Neural progenitor cell (in vitro differentiated cells): Measurements from ENCODE around the gene PKP2. TPM values are rescaled to one million over a fixed set of nuclear protein-coding genes. Genes with fewer than 3 reads are reported as not detected.

ENCODE experiments used
- DNase-seq: peaks from one replicate; pipeline ENCODE4 v3.0.0-alpha.2; 2016; ENCODE audit warnings: low spot score
- H2AFZ ChIP-seq: fragments of 200-600 bp; sonication (generic); replicated peaks from 2 replicates; pipeline ENCODE4 v1.6.1; 2016; ENCODE audit warnings: antibody characterized with exemption
- H3F3A ChIP-seq: fragments of 200-600 bp; sonication (generic); 2 replicates; pipeline ENCODE4 v1.6.1; 2016; ENCODE audit warnings: antibody characterized with exemption, low read depth
- H3K27ac ChIP-seq: fragments of 200-600 bp; sonication (generic); 2 replicates; pipeline ENCODE4 v1.5.1; 2016; ENCODE audit warnings: mild to moderate bottlenecking
- H3K27me3 ChIP-seq: fragments of 200-600 bp; sonication (generic); 2 replicates; pipeline ENCODE4 v1.6.1; 2016; ENCODE audit warnings: mild to moderate bottlenecking, moderate library complexity
- H3K36me3 ChIP-seq: fragments of 200-600 bp; sonication (generic); 2 replicates; pipeline ENCODE4 v1.5.1; 2016
- H3K4me1 ChIP-seq: fragments of 200-600 bp; sonication (generic); 2 replicates; pipeline ENCODE4 v1.6.1; 2016; ENCODE audit warnings: mixed run types
- H3K4me2 ChIP-seq: fragments of 200-600 bp; sonication (generic); 2 replicates; pipeline ENCODE4 v1.6.1; 2016
- H3K4me3 ChIP-seq: fragments of 200-600 bp; sonication (generic); 2 replicates; pipeline ENCODE4 v1.5.1; 2016
- H3K79me2 ChIP-seq: fragments of 200-600 bp; sonication (generic); 2 replicates; pipeline ENCODE4 v1.6.1; 2016; ENCODE audit warnings: low read depth
- H3K9ac ChIP-seq: fragments of 200-600 bp; sonication (generic); 2 replicates; pipeline ENCODE4 v1.6.1; 2016
- H3K9me3 ChIP-seq: fragments of 200-600 bp; sonication (generic); 2 replicates; pipeline ENCODE4 v1.5.1; 2016; ENCODE audit warnings: low read depth
- H4K20me1 ChIP-seq: fragments of 200-600 bp; sonication (generic); 2 replicates; pipeline ENCODE4 v1.6.1; 2016; ENCODE audit warnings: low read depth
- H3K27ac Mint-ChIP-seq: 3 replicates; pipeline ENCODE4 v1.8.0; 2021; ENCODE audit warnings: mixed read lengths
- H3K27me3 Mint-ChIP-seq: 2 replicates; pipeline ENCODE4 v1.8.0; 2022; ENCODE audit warnings: low read depth, mild to moderate bottlenecking, inconsistent platforms, moderate library complexity, mixed read lengths; ENCODE audit not compliant: insufficient read depth
- H3K36me3 Mint-ChIP-seq: 3 replicates; pipeline ENCODE4 v1.8.0; 2021; ENCODE audit warnings: mixed read lengths
- H3K4me1 Mint-ChIP-seq: 3 replicates; pipeline ENCODE4 v1.8.0; 2021; ENCODE audit warnings: mixed read lengths
- H3K4me3 Mint-ChIP-seq: 3 replicates; pipeline ENCODE4 v1.8.0; 2021; ENCODE audit warnings: mild to moderate bottlenecking, moderate library complexity, mixed read lengths
- H3K9me3 Mint-ChIP-seq: 3 replicates; pipeline ENCODE4 v1.8.0; 2020; ENCODE audit warnings: mixed read lengths
- EZH2 ChIP-seq: fragments of 200-600 bp; sonication (generic); IDR thresholded peaks from 2 replicates; pipeline ENCODE4 v1.6.1; 2017; ENCODE audit warnings: antibody characterized with exemption, mild to moderate bottlenecking, moderate library complexity
- EZH2phosphoT487 ChIP-seq: fragments of 200-600 bp; sonication (generic); IDR thresholded peaks from 2 replicates; pipeline ENCODE4 v1.6.1; 2017; ENCODE audit warnings: antibody characterized with exemption
- total RNA-seq: library from RNA; depleted of rRNA; stranded (reverse); fragments of >200 nt; gene quantifications from 2 replicates; pipeline ENCODE4 v1.2.3, GENCODE V29; 2015; ENCODE audit warnings: low replicate concordance
- TF ChIP-seq, protein P1 (sequence below): fragments of 200-600 bp; sonication (generic); IDR thresholded peaks from 2 replicates; pipeline ENCODE4 v1.5.1; 2017; ENCODE audit warnings: antibody characterized with exemption, mild to moderate bottlenecking

Gene PKP2
- total RNA-seq, 1 donor from 2014 or later: 10.6 TPM

DNA sequence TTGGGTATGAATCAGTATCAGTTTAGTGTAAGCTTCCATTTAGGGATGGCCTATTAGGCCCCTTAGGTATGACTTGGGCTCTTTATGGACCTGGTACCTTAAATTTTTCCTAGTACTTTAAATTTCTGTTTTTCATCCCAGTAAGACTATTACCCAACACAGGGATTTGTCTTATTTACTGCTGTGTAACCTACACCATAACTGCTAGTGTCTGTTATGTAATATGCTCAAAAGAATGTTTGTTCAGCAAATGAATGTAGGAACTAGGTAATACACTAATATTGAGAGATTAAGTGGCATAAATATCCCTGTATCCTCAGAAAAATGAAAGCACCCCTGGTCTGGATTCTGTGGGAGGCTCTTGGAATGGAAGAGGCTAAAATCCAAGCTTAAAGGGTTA lies 77.2 kb downstream of the PKP2 start:
- Histone ChIP-seq H3K36me3 (no peaks in the 10 kb centered on the region), H3K27me3 (no peaks in the 10 kb centered on the region), H3K9ac (no peak overlapping the region), H3F3A (no peaks in the 10 kb centered on the region), H3K4me2 (no peak overlapping the region), H4K20me1 (no peaks in the 10 kb centered on the region), H3K4me3 (no peak overlapping the region), H2AFZ (no peak overlapping the region), H3K79me2 (no peaks in the 10 kb centered on the region), H3K9me3 (no peaks in the 10 kb centered on the region), H3K4me1 (no peaks in the 10 kb centered on the region), H3K27ac (no peak overlapping the region)
- H3K4me1 Mint-ChIP-seq: no peaks in the 10 kb centered on the region
- H3K36me3 Mint-ChIP-seq: peaks cover 2% of the 10 kb centered on the region
- no peak overlapping the region for H3K4me3 Mint-ChIP-seq
- H3K27me3 Mint-ChIP-seq: peaks cover 2% of the 10 kb centered on the region
- DNase-seq: no peak
- H3K27ac Mint-ChIP-seq: no peak overlapping the region
- H3K9me3 Mint-ChIP-seq: no peaks in the 10 kb centered on the region
- TF ChIP-seq EZH2phosphoT487 (no peak), EZH2 (no peak)
- TF ChIP-seq, protein P1, sequence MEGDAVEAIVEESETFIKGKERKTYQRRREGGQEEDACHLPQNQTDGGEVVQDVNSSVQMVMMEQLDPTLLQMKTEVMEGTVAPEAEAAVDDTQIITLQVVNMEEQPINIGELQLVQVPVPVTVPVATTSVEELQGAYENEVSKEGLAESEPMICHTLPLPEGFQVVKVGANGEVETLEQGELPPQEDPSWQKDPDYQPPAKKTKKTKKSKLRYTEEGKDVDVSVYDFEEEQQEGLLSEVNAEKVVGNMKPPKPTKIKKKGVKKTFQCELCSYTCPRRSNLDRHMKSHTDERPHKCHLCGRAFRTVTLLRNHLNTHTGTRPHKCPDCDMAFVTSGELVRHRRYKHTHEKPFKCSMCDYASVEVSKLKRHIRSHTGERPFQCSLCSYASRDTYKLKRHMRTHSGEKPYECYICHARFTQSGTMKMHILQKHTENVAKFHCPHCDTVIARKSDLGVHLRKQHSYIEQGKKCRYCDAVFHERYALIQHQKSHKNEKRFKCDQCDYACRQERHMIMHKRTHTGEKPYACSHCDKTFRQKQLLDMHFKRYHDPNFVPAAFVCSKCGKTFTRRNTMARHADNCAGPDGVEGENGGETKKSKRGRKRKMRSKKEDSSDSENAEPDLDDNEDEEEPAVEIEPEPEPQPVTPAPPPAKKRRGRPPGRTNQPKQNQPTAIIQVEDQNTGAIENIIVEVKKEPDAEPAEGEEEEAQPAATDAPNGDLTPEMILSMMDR: no peak

DNA sequence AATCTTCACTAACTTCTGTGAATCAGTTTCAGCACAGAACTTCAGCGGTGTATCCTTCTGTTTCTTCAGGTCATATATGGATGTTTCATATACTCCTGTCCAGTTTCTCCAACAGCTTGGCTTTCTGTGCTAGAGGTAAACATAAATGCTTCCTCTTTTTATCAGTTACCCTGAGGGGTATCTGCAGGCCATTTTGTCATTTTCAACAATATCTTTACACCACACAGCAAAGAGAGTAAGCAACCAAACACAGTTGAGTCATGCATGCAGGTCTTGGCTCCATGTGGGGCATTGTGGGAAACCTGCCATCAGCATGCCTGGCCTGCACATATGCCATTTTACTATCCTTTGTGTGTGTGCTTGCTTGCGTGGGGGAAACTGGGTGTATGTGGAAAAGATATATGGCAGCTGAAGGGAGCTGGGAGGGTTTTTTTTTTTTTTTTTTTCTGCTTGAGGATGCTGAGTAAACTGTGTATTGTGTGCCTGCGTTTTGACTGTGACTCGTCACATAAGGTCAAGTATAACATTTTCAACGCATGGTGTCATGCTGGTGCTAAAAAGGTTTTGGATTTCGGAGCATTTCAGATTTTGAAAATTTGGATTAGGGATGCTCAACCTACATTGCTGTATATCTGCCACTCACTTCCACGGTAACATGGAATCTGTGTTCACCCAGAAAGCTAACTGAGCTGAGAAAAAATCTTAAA lies 84.7 kb downstream of the PKP2 start:
- Histone ChIP-seq H3K4me2 (no peak overlapping the region), H3K4me3 (no peak overlapping the region), H3K4me1 (no peaks in the 10 kb centered on the region), H3K27ac (no peak overlapping the region), H3K36me3 (no peaks in the 10 kb centered on the region), H2AFZ (no peak overlapping the region), H3K9ac (no peak overlapping the region), H4K20me1 (no peaks in the 10 kb centered on the region), H3K27me3 (no peaks in the 10 kb centered on the region), H3K79me2 (no peaks in the 10 kb centered on the region), H3K9me3 (no peaks in the 10 kb centered on the region), H3F3A (no peaks in the 10 kb centered on the region)
- H3K27me3 Mint-ChIP-seq: no peaks in the 10 kb centered on the region
- no peak overlapping the region for H3K27ac Mint-ChIP-seq
- TF ChIP-seq EZH2phosphoT487 (no peak), EZH2 (no peak)
- TF ChIP-seq, protein P1: no peak
- peaks cover 1% of the 10 kb centered on the region for H3K9me3 Mint-ChIP-seq
- H3K4me3 Mint-ChIP-seq: no peak overlapping the region
- no peaks in the 10 kb centered on the region for H3K4me1 Mint-ChIP-seq
- peaks cover 2% of the 10 kb centered on the region for H3K36me3 Mint-ChIP-seq
- DNase-seq: no peak

DNA sequence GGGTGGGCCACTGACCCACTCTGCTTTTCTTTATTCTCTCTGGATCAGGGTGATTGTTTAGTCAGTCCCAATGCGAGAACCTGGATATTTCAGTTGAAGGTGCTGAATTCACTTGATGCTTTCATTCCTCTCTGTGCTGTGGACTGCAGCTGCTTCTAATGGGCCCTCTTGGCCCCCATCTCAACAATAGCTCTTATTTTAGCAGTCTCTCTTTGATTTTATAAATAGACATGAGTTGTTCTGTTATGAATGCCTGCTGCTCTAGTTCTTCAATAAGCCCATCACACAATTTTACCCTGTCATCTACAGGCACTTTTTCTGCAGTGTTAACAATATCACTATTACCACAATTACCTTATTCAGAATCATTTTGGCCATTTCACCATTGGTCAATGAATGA lies 86.7 kb downstream of the PKP2 start:
- no peak overlapping the region for H3K9ac ChIP-seq
- H3K36me3 ChIP-seq: no peaks in the 10 kb centered on the region
- H3K27me3 Mint-ChIP-seq: no peaks in the 10 kb centered on the region
- H3K27ac ChIP-seq: no peak overlapping the region
- H3K27ac Mint-ChIP-seq: no peak overlapping the region
- no peaks in the 10 kb centered on the region for H3F3A ChIP-seq
- no peak overlapping the region for H2AFZ ChIP-seq
- H3K4me1 ChIP-seq: no peaks in the 10 kb centered on the region
- no peaks in the 10 kb centered on the region for H3K27me3 ChIP-seq
- H3K4me3 ChIP-seq: no peak overlapping the region
- no peak for DNase-seq
- H3K9me3 Mint-ChIP-seq: peaks cover 13% of the 10 kb centered on the region
- no peaks in the 10 kb centered on the region for H3K79me2 ChIP-seq
- no peaks in the 10 kb centered on the region for H3K9me3 ChIP-seq
- no peaks in the 10 kb centered on the region for H4K20me1 ChIP-seq
- H3K4me2 ChIP-seq: no peak overlapping the region
- no peak overlapping the region for H3K4me3 Mint-ChIP-seq
- no peaks in the 10 kb centered on the region for H3K4me1 Mint-ChIP-seq
- H3K36me3 Mint-ChIP-seq: peaks cover 2% of the 10 kb centered on the region
- no peak for TF ChIP-seq EZH2phosphoT487
- TF ChIP-seq, protein P1: no peak
- no peak for TF ChIP-seq EZH2
